HUES64 (cell line): Measurements from ENCODE around the gene VPS37D.
A peak's percentile ranks its signal among the peaks of the same experiment; 100 is the strongest.
"Not testable (repeated sequence)": the region's sequence is repeated elsewhere in the genome, so short reads cannot be mapped to it uniquely, and the experiment has no call there.

Source experiments
- H3K27ac ChIP-seq: 2 replicates; pipeline ENCODE4 v1.7.0; 2013; ENCODE audit warnings: low read depth, low read length, inconsistent platforms
- H3K27me3 ChIP-seq: 2 replicates; pipeline ENCODE4 v1.6.1; 2013; ENCODE audit warnings: mild to moderate bottlenecking, low read length; ENCODE audit not compliant: insufficient read depth
- H3K36me3 ChIP-seq: 2 replicates; pipeline ENCODE4 v1.6.1; 2013; ENCODE audit warnings: mild to moderate bottlenecking, low read length; ENCODE audit not compliant: insufficient read depth
- H3K4me1 ChIP-seq: 2 replicates; pipeline ENCODE4 v1.6.1; 2013; ENCODE audit warnings: mild to moderate bottlenecking, low read length, moderate library complexity; ENCODE audit not compliant: insufficient read depth
- H3K4me3 ChIP-seq: 2 replicates; pipeline ENCODE4 v1.5.1; 2013; ENCODE audit warnings: mild to moderate bottlenecking, low read length, moderate library complexity
- H3K9ac ChIP-seq: 2 replicates; pipeline ENCODE4 v1.6.1; 2013; ENCODE audit warnings: mild to moderate bottlenecking, low read depth, low read length
- H3K9me3 ChIP-seq: 2 replicates; pipeline ENCODE4 v1.6.1; 2013; ENCODE audit warnings: low read depth, low read length; ENCODE audit not compliant: insufficient read depth
- WGBS: fragments of 150-250, 120-280 bp; methylation state at CpG from one replicate; pipeline ENCODE4 v1.1.7; 2013; ENCODE audit warnings: missing lambda C conversion rate; 5-methylcytosine and 5-hydroxymethylcytosine counted together

Gene VPS37D

DNA sequence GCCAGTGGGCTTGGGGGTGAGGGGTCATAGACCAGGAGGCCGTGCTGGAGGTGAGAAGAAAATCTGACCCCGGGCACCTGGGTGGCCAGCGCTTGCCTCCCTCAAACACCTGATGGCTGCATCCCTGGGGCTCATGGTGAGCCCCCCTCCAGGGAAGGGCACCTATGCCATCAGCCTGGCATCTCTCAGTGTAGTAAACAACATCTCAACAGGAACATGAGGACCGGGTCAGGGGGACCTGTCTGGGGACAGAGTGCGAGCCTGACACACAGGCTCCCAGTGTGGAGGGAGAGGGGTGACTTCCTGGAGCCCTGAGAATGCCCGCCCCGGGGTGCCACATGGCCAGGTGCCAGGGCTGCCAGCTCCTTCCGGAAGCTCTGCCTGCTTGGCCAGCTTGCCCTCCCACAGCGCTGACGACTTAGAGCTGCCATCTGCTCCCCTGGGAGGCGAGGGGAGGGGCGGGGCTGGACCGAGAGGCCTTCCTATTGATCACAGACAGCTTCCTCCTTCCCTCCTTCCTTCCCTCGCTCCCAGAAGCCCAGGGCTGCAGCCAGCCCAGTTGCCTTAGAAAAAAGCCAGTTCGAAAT is 39.5 kb downstream of the VPS37D start:
- Histone ChIP-seq H3K9ac (no peak overlapping the region), H3K4me3 (no peak overlapping the region), H3K4me1 (peaks cover 7% of the 10 kb centered on the region), H3K36me3 (peaks cover 5% of the 10 kb centered on the region; the same call in 1 of the 2 replicates), H3K27me3 (no peaks in the 10 kb centered on the region), H3K9me3 (no peaks in the 10 kb centered on the region), H3K27ac (no peak overlapping the region)
- 77% methylated on average over 15 of the region's 15 CpGs for WGBS

DNA sequence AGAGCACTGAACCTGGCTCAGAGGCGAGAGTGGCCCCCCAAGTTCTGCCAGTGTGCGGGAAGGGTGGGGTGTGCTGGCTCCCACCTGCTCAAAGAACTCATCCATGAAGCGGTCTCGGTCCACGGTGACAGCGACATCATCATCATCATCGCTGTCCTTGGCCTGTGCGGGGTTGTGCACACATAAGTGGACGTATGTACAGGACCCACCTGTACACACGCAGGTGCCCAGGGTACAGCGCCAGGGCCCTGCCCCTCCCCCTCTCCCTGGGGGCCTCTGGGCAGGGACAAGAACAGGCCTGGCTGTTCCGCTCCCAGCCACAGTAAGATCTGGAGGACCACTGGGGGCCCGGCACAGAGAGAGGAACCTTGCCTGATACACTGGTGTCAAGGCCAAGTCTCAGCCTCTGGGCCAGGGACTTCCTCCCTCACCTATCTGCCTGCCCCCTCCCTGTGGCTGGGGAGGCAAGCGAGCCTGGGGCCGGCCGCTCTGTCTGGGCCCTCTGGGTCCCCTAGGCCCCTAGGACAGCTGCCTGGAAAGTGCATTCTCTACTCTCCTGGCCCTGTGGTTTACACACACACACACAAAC is 41.4 kb downstream of the VPS37D start:
- Histone ChIP-seq H3K27me3 (no peaks in the 10 kb centered on the region), H3K4me3 (no peak overlapping the region), H3K36me3 (no peaks in the 10 kb centered on the region), H3K9ac (no peak overlapping the region), H3K27ac (no peak overlapping the region), H3K9me3 (no peaks in the 10 kb centered on the region), H3K4me1 (no peaks in the 10 kb centered on the region)
- 95% methylated on average over 16 of the region's 16 CpGs for WGBS

DNA sequence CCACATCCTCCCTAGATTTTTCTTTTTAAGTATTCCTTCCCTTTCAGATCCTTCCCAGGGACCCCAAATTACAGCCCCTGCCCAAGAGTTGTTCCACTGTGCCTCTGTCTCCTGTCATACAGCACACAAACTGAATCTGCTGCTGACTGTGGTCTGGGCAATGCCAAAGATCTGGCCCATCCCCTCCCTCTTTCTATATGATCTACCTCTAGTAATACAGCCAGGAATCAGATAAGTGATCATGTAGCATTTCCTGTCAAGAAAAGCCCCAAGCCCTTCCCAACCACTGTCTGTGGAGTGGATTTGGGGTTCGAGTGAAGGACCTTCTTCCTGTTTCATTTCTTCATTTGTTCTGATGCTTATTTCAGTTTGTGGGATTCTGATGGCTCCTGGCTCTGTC is 45.1 kb downstream of the VPS37D start:
- no peak overlapping the region for H3K4me3 ChIP-seq
- WGBS: 100% methylated on average over 1 of the region's 1 CpG
- H3K4me1 ChIP-seq: no peaks in the 10 kb centered on the region
- H3K27me3 ChIP-seq: 0 out of 2 replicates have a peak, but pooled peaks cover under 1% of the 10 kb centered on the region
- no peak overlapping the region for H3K9ac ChIP-seq
- H3K9me3 ChIP-seq: no peaks in the 10 kb centered on the region
- no peaks in the 10 kb centered on the region for H3K36me3 ChIP-seq
- no peak overlapping the region for H3K27ac ChIP-seq

DNA sequence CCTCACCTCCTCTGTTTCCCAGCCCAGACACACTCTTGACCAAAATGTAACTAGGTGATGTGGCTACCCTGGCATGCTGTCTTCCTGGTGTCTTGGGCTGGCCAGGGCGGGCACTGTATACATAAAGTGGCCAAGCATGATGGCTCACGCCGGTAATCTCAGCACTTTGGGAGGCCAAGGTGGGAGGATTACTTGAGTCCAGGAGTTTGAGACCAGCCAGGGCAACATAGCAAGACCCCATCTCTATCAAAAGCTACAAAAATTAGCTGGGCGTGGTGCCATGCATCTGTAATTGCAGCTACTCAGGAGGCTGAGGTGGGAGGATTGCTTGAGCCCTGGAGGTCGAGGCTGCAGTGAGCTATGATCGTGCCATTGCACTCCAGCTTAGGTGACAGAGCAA is 45.7 kb downstream of the VPS37D start:
- not testable (repeated sequence) for H3K4me1 ChIP-seq, H3K4me3 ChIP-seq, H3K36me3 ChIP-seq, H3K27me3 ChIP-seq, H3K9ac ChIP-seq, H3K27ac ChIP-seq, H3K9me3 ChIP-seq
- WGBS: 86% methylated on average over 6 of the region's 6 CpGs

DNA sequence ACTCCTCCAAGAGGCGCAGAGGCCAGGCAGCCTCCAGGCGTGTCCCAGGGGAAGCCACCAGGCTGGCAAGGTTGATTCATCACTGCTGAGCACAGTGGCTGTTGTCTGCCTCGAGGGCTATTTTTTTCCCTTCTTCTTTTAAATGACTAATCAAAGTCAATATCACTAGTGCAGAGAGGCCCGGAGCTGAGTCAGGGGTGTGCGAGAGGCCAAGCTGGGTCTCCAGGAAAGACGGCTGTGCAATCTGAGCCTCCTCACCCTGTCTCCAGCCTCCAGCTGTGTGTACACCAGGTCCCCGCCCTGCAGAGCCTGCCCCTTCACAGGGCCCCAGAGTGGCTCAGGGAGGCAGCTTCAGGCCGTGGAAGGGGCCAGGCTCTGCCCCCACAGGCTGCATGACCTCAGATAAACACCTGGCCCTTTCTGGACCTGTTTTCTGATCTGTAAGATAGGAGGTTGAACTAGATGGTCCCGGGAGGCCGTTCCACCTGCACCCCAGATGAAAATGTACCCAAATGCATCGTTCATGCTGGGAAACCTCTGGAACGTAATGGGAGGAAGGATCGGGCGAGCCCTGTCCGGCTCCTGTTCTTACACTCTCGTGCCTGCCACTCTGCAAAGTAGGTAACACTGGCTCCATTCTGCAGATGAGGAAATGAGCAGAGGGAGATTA is 48.2 kb downstream of the VPS37D start:
- H3K9ac ChIP-seq: no peak overlapping the region
- 86% methylated on average over 16 of the region's 16 CpGs for WGBS
- no peak overlapping the region for H3K4me3 ChIP-seq
- no peak overlapping the region for H3K27ac ChIP-seq
- no peaks in the 10 kb centered on the region for H3K4me1 ChIP-seq
- H3K27me3 ChIP-seq: peaks cover 24% of the 10 kb centered on the region
- no peaks in the 10 kb centered on the region for H3K36me3 ChIP-seq
- H3K9me3 ChIP-seq: no peaks in the 10 kb centered on the region

DNA sequence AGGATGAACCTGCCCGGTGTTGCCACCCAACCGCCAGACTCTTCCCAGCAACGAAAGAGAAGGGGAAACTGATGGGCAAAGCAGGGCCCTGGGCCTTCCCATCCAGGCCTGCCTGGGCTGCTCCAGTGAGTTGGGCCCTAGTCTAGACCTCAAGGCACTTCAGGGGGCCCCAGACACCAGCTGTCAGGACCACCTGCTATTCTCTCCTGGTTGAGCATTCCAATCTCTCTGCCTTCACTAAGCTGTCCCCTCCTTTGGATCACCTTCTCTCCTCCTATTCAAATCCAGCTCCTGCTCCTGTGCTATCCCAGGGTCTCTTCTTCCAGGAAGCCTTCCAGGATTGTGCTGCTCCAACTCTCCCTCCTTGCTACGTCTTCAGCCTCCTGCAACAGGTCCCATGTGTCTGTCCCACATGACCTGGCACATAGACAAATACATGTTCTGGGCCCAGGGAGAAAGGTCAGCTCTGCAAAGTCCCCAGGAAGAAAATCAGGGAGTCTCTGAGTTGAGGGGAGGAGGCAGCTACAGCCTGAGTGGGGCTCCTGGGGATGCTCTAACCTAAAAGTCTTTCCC is 48.8 kb downstream of the VPS37D start:
- H3K9ac ChIP-seq: no peak overlapping the region
- WGBS: 90% methylated on average over 4 of the region's 4 CpGs

DNA sequence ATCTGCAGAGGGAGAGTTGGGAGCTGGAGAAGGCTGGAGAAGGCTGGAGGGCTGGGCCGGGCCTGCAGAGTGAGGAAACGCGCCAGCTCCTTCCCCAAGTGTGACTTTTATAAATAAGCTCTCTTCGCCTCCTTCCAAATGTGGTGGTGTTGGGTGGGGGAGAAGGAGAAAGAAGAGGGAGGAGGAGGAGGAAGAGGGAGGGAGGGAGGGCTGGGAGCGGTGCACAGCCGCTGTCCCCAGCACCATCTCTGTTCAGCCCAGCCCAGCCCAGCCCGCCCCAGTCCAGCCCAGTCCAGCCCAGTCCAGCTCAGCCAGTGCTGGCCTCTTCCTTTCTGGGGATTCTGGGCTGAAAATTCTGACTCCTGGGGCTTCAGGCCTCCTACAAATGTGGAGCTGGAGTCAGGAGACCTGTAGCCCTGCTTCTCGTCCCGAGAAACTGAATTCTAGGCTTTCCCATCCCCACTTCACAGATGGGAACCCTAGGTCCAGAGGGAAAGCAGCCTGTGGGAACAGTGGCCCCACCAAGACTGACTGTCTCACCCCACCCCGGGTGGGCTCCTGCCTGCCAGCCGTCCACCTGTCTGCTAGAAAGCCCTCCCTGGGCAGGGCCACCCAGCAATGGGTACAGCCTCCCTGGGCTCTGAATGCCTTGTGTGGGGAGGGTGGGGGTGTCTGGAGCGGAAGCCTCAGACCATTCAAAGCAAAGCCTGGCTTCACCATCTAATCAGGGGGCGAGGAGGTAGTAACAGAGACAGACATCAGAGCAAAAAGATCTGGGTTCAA is 49.6 kb downstream of the VPS37D start:
- WGBS: 90% methylated on average over 13 of the region's 13 CpGs
- H3K9me3 ChIP-seq: no peaks in the 10 kb centered on the region
- H3K9ac ChIP-seq: no peak overlapping the region
- H3K27ac ChIP-seq: no peak overlapping the region
- no peaks in the 10 kb centered on the region for H3K4me1 ChIP-seq
- peaks cover 24% of the 10 kb centered on the region for H3K27me3 ChIP-seq
- no peaks in the 10 kb centered on the region for H3K36me3 ChIP-seq
- H3K4me3 ChIP-seq: no peak overlapping the region

More for the DNA sequence above, 48.8 kb downstream of the VPS37D start:
- H3K9me3 ChIP-seq: no peaks in the 10 kb centered on the region
- H3K27ac ChIP-seq: no peak overlapping the region
- no peaks in the 10 kb centered on the region for H3K4me1 ChIP-seq
- H3K4me3 ChIP-seq: no peak overlapping the region
- peaks cover 24% of the 10 kb centered on the region for H3K27me3 ChIP-seq
- no peaks in the 10 kb centered on the region for H3K36me3 ChIP-seq

DNA sequence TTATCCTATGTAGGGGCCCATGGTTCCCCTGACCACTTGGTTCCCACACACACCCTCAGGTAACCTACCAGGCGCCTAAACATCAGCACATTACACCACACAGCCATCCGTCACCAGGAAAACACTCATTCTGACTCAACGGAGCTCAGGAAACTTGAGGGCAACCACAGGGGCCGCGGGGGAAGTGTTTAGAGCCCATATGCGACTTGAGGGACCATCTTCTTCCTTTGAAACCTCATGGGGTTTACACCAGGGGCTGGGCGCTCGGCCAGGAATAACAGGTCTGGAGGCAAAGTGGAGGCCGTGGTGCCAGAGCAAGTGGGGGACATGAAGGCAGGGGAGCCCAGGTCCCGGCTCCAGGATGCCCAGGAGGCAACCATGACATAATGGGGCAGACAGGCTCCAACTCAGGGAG is 50.4 kb downstream of the VPS37D start:
- no peaks in the 10 kb centered on the region for H3K4me1 ChIP-seq
- 0 out of 2 replicates have a peak overlapping the region, but pooled peaks have one; percentile 88 for H3K4me3 ChIP-seq
- H3K9ac ChIP-seq: no peak overlapping the region
- H3K27ac ChIP-seq: no peak overlapping the region
- no peaks in the 10 kb centered on the region for H3K36me3 ChIP-seq
- WGBS: 84% methylated on average over 10 of the region's 10 CpGs
- H3K9me3 ChIP-seq: no peaks in the 10 kb centered on the region
- peaks cover 24% of the 10 kb centered on the region for H3K27me3 ChIP-seq

DNA sequence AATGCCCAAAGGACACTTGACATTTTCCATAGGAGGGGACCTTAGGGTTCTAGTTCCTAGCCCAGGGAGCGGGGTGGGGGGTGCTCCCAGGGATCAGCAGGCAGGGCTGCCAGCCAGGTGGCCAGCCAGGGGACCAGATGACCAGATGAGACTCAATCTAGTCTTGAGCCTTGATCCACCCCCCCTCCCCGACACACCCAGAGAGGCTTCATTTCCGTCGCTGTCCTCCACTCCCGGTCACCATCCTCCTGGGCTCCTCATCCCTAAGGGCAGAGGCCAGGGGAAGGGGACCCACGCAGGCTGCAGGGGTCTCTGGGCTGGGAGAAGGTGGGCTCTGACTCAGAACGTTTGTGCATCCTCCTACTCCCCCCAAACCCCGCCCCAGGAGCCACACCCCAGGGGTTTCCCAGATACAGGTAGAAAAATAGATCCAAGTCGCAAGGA is 50.8 kb downstream of the VPS37D start:
- no peak overlapping the region for H3K27ac ChIP-seq
- WGBS: 65% methylated on average over 7 of the region's 9 CpGs

DNA sequence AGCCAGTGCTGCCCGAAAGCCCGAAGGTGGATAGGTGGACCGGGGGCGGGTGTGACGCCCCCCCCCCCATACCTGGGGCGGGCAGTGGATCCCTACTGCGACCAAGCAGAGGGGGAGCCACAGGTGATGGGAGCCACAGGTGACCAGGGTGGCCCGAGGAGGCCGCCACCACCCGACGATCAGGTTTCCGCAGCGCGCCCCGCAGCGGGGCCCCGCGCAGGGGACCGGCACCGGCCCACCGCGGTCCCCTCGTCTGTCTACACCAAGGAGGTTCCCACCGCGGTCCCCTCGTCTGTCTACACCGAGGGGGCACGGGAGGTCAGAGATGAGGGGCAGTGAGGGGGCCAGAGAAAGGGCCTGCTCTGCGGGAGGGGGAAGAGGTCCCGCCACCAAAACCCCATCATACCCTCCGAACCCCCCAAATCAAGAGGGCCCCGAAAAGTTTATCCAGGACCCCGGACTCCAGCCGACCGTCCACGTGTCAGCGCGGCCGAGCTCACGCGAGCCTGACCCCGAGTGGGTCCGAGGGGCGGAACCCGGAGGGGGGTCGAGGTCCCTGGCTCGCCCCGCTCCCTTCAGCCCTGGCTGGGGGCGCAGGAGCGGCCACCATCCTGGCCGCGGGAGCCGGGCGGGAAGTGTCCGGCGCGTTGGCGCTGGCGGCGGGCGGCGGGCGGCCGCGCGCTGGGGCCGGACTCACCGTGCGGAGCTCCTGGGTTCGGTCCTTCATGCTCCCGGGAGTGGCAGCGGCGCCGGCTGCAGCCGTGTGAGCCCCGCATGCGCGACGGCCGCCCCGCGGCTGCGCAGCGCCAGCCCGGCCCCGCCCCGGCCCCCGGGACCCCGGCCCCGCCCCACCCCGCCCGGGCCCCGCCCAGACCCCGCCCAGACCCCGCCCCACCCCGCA is 51.5 kb downstream of the VPS37D start, which contains the start of gene STX1A:
Gene STX1A, minus strand, starts transcription at position 765 of the 901 bp plus-strand sequence. Its CDS starts 38 bp downstream, at position 727.
- Histone ChIP-seq H3K4me3 (peak within 1 kb of the TSS; percentile 88), H3K9me3 (no peaks in the 10 kb centered on the region), H3K27ac (no peak within 1 kb of the TSS), H3K36me3 (no peaks in the 10 kb centered on the region), H3K4me1 (no peaks in the 10 kb centered on the region), H3K27me3 (peaks cover 24% of the 10 kb centered on the region), H3K9ac (peak within 1 kb of the TSS; percentile 61)
- 2% methylated on average over 90 of the region's 96 CpGs for WGBS

More for the DNA sequence above, 50.8 kb downstream of the VPS37D start:
- Histone ChIP-seq H3K27me3 (peaks cover 24% of the 10 kb centered on the region), H3K4me1 (no peaks in the 10 kb centered on the region), H3K4me3 (peak overlapping the region; percentile 88), H3K9ac (no peak overlapping the region), H3K36me3 (no peaks in the 10 kb centered on the region), H3K9me3 (no peaks in the 10 kb centered on the region)
